ENCODE data around the gene GMEB2.

The GMEB2 gene

DNA sequence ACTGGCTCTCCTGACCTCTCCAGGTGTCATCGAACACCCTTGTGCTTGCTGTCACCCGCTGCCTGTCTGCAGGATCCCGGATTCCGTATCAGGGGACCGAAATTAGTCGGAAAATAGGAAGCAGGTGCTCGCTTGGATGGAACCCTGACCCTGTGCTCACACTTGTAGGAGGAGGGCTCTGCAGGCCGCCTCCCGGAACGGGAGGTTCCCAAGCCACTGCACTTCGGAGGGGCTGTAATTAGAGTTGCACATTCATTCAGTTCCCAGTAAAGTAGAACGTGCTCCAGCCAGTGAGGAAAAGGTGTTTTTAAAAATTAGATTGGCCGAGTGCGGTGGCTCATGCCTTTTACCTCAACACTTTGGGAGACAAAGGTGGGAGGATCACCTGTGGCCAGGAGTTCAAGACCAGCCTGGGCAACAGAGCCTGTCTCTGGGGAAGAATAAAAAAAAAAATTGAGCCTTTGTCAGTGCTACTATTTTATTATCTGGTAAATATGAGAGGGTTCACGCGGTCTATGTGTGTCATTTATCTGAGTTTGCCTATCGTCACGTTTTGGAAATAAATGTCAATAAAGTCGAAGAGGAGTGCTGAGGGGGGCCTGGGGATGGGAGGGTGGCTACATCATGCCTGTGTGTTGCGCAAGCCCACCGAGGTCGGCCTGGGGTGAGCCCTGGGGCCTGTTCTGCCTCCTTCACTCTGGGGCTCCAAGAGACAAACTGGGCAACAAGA lies 1.5 kb upstream of the GMEB2 start:
- H3K27ac ChIP-seq: peak overlapping the region; percentile 96
- TF ChIP-seq, protein P1, sequence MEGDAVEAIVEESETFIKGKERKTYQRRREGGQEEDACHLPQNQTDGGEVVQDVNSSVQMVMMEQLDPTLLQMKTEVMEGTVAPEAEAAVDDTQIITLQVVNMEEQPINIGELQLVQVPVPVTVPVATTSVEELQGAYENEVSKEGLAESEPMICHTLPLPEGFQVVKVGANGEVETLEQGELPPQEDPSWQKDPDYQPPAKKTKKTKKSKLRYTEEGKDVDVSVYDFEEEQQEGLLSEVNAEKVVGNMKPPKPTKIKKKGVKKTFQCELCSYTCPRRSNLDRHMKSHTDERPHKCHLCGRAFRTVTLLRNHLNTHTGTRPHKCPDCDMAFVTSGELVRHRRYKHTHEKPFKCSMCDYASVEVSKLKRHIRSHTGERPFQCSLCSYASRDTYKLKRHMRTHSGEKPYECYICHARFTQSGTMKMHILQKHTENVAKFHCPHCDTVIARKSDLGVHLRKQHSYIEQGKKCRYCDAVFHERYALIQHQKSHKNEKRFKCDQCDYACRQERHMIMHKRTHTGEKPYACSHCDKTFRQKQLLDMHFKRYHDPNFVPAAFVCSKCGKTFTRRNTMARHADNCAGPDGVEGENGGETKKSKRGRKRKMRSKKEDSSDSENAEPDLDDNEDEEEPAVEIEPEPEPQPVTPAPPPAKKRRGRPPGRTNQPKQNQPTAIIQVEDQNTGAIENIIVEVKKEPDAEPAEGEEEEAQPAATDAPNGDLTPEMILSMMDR (conservative IDR thresholded peaks at IDR 0.05): no peak

DNA sequence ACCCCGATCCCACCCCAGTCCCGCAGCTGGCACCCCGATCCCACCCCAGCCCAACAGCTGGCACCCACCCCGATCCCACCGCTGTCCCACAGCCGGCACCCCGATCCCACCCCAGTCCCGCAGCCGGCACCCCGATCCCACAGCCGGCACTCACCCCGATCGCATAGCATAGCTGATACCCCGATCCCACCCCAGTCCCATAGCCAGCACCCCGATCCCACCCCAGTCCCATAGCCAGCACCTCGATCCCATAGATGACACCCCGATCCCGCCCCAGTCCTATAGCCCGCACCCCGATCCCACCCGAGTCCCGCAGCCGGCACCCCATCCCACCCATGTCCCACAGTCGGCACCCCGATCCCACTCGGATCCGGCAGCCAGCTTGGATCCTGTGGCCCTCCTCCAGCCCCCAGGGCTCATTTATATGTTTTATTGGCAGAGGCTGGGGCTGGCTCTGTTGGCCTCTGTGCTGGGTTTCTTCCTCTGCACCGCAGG lies 897 bp upstream of the GMEB2 start:
- TF ChIP-seq, protein P1 (conservative IDR thresholded peaks at IDR 0.05): no peak
- peak overlapping the region; percentile 96 for H3K27ac ChIP-seq

DNA sequence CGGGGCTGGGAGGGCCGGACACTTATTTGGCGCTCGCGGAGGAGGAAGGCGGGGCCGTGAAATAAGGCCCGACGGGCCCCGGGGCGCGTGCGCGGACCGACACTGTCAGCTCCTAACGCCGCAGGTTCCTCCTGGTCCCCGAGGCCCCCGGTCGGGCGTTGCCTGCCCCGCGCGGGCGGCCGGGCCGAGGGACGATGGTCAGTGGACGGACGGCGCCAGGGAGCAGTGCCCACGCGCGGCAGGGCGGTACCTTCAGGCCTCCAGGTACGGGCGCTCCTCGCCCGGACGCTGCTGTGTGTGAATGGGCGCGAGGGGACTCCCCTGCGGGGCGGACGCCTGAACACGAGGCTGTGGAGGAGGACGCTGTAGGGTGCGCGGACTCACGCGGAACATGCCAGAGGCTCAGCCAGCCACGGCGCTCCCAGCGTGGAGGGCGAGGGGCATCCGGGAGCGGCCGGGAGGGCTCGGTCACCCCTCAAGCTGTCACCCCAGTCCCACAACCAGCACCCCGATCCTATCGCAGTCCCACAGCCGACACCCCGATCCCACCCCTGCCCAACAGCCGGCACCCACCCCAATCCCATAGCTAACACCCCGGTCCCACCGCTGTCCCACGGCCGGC lies 339 bp upstream of the GMEB2 start:
- peak overlapping the region; percentile 96 for H3K27ac ChIP-seq

DNA sequence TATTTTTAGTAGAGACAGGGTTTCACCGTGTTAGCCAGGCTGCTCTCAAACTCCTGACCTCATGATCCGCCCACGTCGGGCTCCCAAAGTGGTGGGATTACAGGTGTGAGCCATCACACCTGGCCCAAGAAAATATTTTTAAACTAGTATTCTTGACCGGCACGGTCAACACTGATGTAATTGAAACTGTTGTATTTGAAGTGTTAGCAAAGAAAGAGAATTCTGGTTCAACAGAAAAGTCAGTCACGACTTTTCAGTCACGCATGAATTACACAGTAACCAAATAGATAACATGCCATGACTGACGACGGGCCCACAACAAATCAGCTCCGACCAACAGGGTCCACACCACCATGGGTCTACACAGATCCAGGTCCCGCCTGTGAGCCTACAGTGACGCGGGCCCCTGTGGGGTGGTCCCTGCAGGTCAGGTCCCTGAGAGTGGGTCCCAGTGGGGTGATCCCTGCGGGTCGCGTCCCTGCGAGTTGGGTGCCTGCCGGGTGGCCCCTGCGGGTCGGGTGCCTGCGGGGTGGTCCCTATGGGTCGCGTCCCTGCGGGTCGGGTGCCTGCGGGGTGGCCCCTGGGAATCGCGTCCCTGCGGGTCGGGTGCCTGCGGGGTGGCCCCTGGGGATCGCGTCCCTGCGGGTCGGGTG lies 1.0 kb downstream of the GMEB2 start:
- TF ChIP-seq, protein P1 (conservative IDR thresholded peaks at IDR 0.05): no peak
- peak overlapping the region; percentile 96 for H3K27ac ChIP-seq

More for the DNA sequence above, 339 bp upstream of the GMEB2 start:
- TF ChIP-seq, protein P1 (conservative IDR thresholded peaks at IDR 0.05): no peak

DNA sequence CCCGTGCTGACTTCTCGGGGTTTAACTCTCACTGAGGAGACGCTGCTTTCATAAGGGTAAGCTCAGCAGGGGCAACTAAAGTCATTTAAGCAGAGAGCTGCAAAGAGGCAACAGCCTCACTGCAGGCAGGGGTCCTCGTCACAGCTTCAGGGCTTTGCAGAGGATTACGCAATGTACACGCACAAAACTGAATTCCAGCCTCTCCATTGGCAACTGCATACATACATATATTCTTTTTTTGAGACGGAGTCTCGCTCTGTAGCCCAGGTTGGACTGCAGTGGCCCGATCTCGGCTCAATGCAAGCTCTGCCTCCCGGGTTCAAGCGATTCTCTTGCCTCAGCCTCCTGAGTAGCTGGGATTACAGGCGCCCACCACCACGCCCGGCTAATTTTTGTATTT lies 2.4 kb downstream of the GMEB2 start:
- TF ChIP-seq, protein P1 (conservative IDR thresholded peaks at IDR 0.05): no peak

DNA sequence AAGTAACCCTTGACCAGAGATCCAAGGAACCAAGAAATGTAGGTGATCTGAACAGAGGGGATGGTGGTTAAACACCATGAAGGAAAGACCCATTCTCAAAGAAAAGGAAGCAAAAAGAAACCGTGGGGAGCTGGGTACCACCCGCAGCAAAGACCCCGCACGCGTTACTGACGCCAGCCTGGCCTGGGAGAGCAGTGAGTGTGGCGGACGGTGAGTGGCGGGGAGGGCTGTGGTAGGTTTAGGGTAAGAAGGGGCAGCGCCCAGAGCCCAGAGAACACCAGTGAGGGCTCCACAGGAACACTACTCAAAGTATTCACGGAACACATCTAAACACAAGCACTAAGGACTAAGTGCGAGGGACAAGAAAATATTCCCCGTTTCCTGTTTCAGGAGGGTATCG lies 4.2 kb downstream of the GMEB2 start:
- peak overlapping the region; percentile 73; the same call in 1 of the 2 replicates for H3K27ac ChIP-seq
- TF ChIP-seq, protein P1 (conservative IDR thresholded peaks at IDR 0.05): no peak

More for the DNA sequence above, 2.4 kb downstream of the GMEB2 start:
- peak overlapping the region; percentile 96; the same call in 1 of the 2 replicates for H3K27ac ChIP-seq

DNA sequence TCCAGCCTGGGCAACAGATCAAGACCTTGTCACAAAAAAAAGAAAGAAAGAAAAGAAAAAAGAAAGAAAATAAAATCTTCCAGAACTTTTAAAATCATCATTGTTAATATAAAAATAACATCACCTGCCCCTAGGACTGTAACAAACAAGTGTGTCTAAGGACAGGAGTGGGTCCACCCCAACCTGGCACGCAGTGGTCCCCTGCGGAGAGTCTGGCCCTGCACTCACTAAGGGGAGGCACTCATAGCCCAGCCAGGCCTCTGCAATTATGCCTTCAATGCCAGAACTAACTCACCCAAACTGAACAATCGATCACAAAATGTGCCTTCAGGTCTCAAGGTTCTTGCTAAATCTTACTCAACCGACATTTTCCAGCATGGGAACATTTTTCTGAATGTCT lies 4.8 kb downstream of the GMEB2 start:
- peak overlapping the region; percentile 73 for H3K27ac ChIP-seq

More for the DNA sequence above, 4.8 kb downstream of the GMEB2 start:
- TF ChIP-seq, protein P1 (conservative IDR thresholded peaks at IDR 0.05): no peak
